HCT116 (cell line): ENCODE measurements around the gene ARL6IP4.

Experiments used
- ATF3 ChIP-seq: IDR thresholded peaks from 2 replicates; pipeline ENCODE4 v1.6.1; 2012
- CEBPB ChIP-seq: IDR thresholded peaks from 2 replicates; pipeline ENCODE4 v1.6.1; 2012; ENCODE audit warnings: low read depth
- CTCF ChIP-seq, 3 experiments: fragments of 200-600 bp in 1 of 3; sonication (generic) in 1 of 3; IDR thresholded peaks in 2 of 3; conservative IDR thresholded peaks in 1 of 3; 2 replicates each; pipeline ENCODE4 v1.5.1; 2012 to 2017; ENCODE audit warnings: low read depth in 2 of 3, low read length in 2 of 3, antibody characterized with exemption in 1 of 3, borderline replicate concordance in 1 of 3, control low read depth in 1 of 3, mild to moderate bottlenecking in 1 of 3, mixed read lengths in 1 of 3, mixed run types in 1 of 3, moderate library complexity in 1 of 3; ENCODE audit not compliant: insufficient read depth in 1 of 3
- EGR1 ChIP-seq: IDR thresholded peaks from 2 replicates; pipeline ENCODE4 v1.6.1; 2012; ENCODE audit warnings: low read depth
- EZH2 ChIP-seq: fragments of 200-600 bp; sonication (generic); IDR thresholded peaks from 2 replicates; pipeline ENCODE4 v1.6.1; 2017; ENCODE audit warnings: antibody characterized with exemption, mixed run types
- EZH2phosphoT487 ChIP-seq: fragments of 200-600 bp; IDR thresholded peaks from 2 replicates; pipeline ENCODE4 v1.6.1; 2018; ENCODE audit warnings: antibody characterized with exemption, borderline replicate concordance
- MAX ChIP-seq: IDR thresholded peaks from 2 replicates; pipeline ENCODE4 v1.6.1; 2012
- POLR2A ChIP-seq: IDR thresholded peaks from 2 replicates; pipeline ENCODE4 v1.7.0; 2011; ENCODE audit warnings: borderline replicate concordance; ENCODE audit not compliant: insufficient read depth, insufficient read length; ENCODE audit errors: extremely low read depth
- POLR2AphosphoS5 ChIP-seq: IDR thresholded peaks from 2 replicates; pipeline ENCODE4 v1.6.1; 2011; ENCODE audit warnings: mild to moderate bottlenecking, low read depth, low read length, moderate library complexity
- RAD21 ChIP-seq: IDR thresholded peaks from 2 replicates; pipeline ENCODE4 v1.6.1; 2012; ENCODE audit warnings: low read depth, mild to moderate bottlenecking
- REST ChIP-seq: IDR thresholded peaks from 2 replicates; pipeline ENCODE4 v1.6.1; 2012; ENCODE audit warnings: low read depth
- ZNF274 ChIP-seq: fragments of 200-500 bp; sonication (Bioruptor generic); IDR thresholded peaks from 2 replicates; pipeline ENCODE4 v1.6.1; 2014; ENCODE audit warnings: mild to moderate bottlenecking, low read depth, low read length, inconsistent platforms

- TF ChIP-seq ATF3: no peak
- TF ChIP-seq CEBPB: no peak
- no peak for TF ChIP-seq CTCF (IDR thresholded peaks at IDR 0.05 in 2 of 3, conservative IDR thresholded peaks at IDR 0.05 in 1 of 3; ENCODE audit: borderline replicate concordance in 1 of 3, insufficient read depth in 1 of 3, low read depth in 2 of 3, low read length in 2 of 3)
- TF ChIP-seq REST: no peak
- no peak for TF ChIP-seq POLR2AphosphoS5
- no peak for TF ChIP-seq EZH2
- no peak for TF ChIP-seq MAX
- TF ChIP-seq RAD21: no peak
- TF ChIP-seq EZH2phosphoT487: no peak
- TF ChIP-seq POLR2A: no peak
- no peak for TF ChIP-seq ZNF274
- TF ChIP-seq EGR1: no peak
These were observed 15.8 kb upstream of the ARL6IP4 start for GRCh38 chr12:122964439-122965257.
